K562 (cell line): Measurements from ENCODE around the gene RND1. TPM values are rescaled to one million over a fixed set of nuclear protein-coding genes. Genes with fewer than 3 reads are reported as not detected.
A peak's percentile ranks its signal among the peaks of the same experiment; 100 is the strongest.

Experiments
- BCOR ChIP-seq: fragments of 450-650 bp; IDR thresholded peaks from 2 replicates; pipeline ENCODE4 v1.6.1; 2016
- ESRRA ChIP-seq: fragments of 450-650 bp; IDR thresholded peaks from 2 replicates; pipeline ENCODE4 v1.6.1; 2014; ENCODE audit warnings: low read depth, mild to moderate bottlenecking, moderate library complexity, borderline replicate concordance
- GABPA ChIP-seq: fragments of 200-800 bp; sonication (Bioruptor generic); conservative IDR thresholded peaks from 2 replicates; pipeline ENCODE4 v1.6.1; 2016; ENCODE audit warnings: low read depth, missing genetic modification characterization, missing compliant biosample characterization
- KLF13 ChIP-seq: fragments of 450-650 bp; IDR thresholded peaks from 2 replicates; pipeline ENCODE4 v1.6.1; 2016; ENCODE audit warnings: missing genetic modification characterization, low read depth, mild to moderate bottlenecking, missing compliant biosample characterization, moderate library complexity, borderline replicate concordance
- NCOR1 ChIP-seq: fragments of 450-650 bp; IDR thresholded peaks from 2 replicates; pipeline ENCODE4 v1.6.1; 2016; ENCODE audit warnings: mild to moderate bottlenecking, moderate library complexity
- NR2C2 ChIP-seq, 2 experiments: fragments of 200-800 bp in 1 of 2; sonication (Bioruptor generic) in 1 of 2; sonication (generic) in 1 of 2; formaldehyde crosslinking in 1 of 2; IDR thresholded peaks; 2 replicates each; pipeline versions ENCODE4 v1.6.1 to v1.8.0; 2016 to 2022; ENCODE audit warnings: mild to moderate bottlenecking in 1 of 2, missing compliant biosample characterization in 1 of 2, missing genetic modification characterization in 1 of 2, missing genetic modification reagents in 1 of 2
- PHF20 ChIP-seq: fragments of 450-650 bp; IDR thresholded peaks from 2 replicates; pipeline ENCODE4 v1.6.1; 2018; ENCODE audit not compliant: partially characterized antibody
- POU5F1 ChIP-seq: fragments of 150-350 bp; IDR thresholded peaks from 2 replicates; pipeline ENCODE4 v1.6.1; 2014; ENCODE audit warnings: borderline replicate concordance, low read length, low read depth, mild to moderate bottlenecking; ENCODE audit not compliant: partially characterized antibody
- RAD21 ChIP-seq, 2 experiments: fragments of 250-450 bp in 1 of 2; fragments of 450-650 bp in 1 of 2; sonication (Bioruptor Pico) in 1 of 2; formaldehyde crosslinking in 1 of 2; IDR thresholded peaks in 1 of 2; conservative IDR thresholded peaks in 1 of 2; 2 replicates each; pipeline versions ENCODE4 v1.4.0 to v1.8.0; 2020 to 2022; ENCODE audit warnings: mild to moderate bottlenecking in 2 of 2, moderate library complexity in 1 of 2
- RFX7 ChIP-seq: fragments of 250-450 bp; sonication (Bioruptor Pico); IDR thresholded peaks from 2 replicates; pipeline ENCODE4 v1.5.1; 2021; ENCODE audit warnings: mild to moderate bottlenecking
- SMAD2 ChIP-seq: fragments of 150-350 bp; IDR thresholded peaks from 2 replicates; pipeline ENCODE4 v1.6.1; 2014; ENCODE audit warnings: low read depth, mild to moderate bottlenecking, low read length
- TAF15 ChIP-seq: fragments of 200-400 bp; formaldehyde crosslinking; IDR thresholded peaks from 2 replicates; pipeline ENCODE4 v1.6.1; 2017; ENCODE audit warnings: mild to moderate bottlenecking, low read depth, low read length, moderate library complexity
- TEAD4 ChIP-seq, 2 experiments: sonication (generic) in 1 of 2; formaldehyde crosslinking in 1 of 2; IDR thresholded peaks; 2 replicates each; pipeline versions ENCODE4 v1.6.1 to v1.8.0; 2012 to 2022; ENCODE audit warnings: borderline replicate concordance in 1 of 2, inconsistent platforms in 1 of 2, low read length in 1 of 2, mild to moderate bottlenecking in 1 of 2, missing genetic modification reagents in 1 of 2
- THAP12 ChIP-seq: fragments of 250-450 bp; sonication (Bioruptor Pico); IDR thresholded peaks from 2 replicates; pipeline ENCODE4 v1.9.0; 2021; ENCODE audit warnings: mild to moderate bottlenecking, inconsistent platforms
- U2AF1 ChIP-seq: fragments of 200-400 bp; formaldehyde crosslinking; optimal IDR thresholded peaks from 2 replicates; pipeline ENCODE3; 2017; ENCODE audit warnings: mild to moderate bottlenecking, low read depth, low read length, moderate library complexity
- VEZF1 ChIP-seq: fragments of 200-800 bp; sonication (Bioruptor generic); IDR thresholded peaks from 2 replicates; pipeline ENCODE4 v1.6.1; 2017; ENCODE audit warnings: missing genetic modification characterization, missing compliant biosample characterization
- ZBTB1 ChIP-seq: sonication (generic); formaldehyde crosslinking; IDR thresholded peaks from 2 replicates; pipeline ENCODE4 v1.8.1; 2023; ENCODE audit warnings: missing genetic modification reagents, low read depth, mild to moderate bottlenecking, borderline replicate concordance
- ZBTB8A ChIP-seq: fragments of 450-650 bp; IDR thresholded peaks from 2 replicates; pipeline ENCODE4 v1.6.1; 2018; ENCODE audit warnings: mild to moderate bottlenecking, moderate library complexity; ENCODE audit not compliant: partially characterized antibody
- polyA plus RNA-seq, 8 experiments: library from polyadenylated mRNA; depleted of rRNA in 4 of 8; stranded (reverse) in 5 of 8; unstranded in 3 of 8; fragments of >200 nt; fragmentation: Nextera tagmentation in 2 of 8; fragmentation: Illumina TruSeq in 1 of 8; extraction: Ambion mirVana in 2 of 8; extraction: Trizol in 1 of 8; gene quantifications; 2 replicates each; pipeline versions ENCODE4 v1.2.1 to v1.2.3, GENCODE V29; 2011 to 2014; ENCODE audit warnings: inconsistent platforms in 1 of 8, missing spikeins in 1 of 8
- total RNA-seq, 7 experiments: library from RNA; depleted of rRNA in 6 of 7; stranded (reverse); fragments of >200 nt in 6 of 7; fragmentation: Illumina TruSeq in 2 of 7; extraction: Trizol in 2 of 7; gene quantifications; 2 replicates each; pipeline versions ENCODE4 v1.2.1 to v1.2.3, GENCODE V29; 2011 to 2021; ENCODE audit warnings: low replicate concordance in 1 of 7
- TF ChIP-seq, protein P1 (sequence below): fragments of 250-450 bp; sonication (Bioruptor Pico); IDR thresholded peaks from 2 replicates; pipeline ENCODE4 v1.8.0; 2022; ENCODE audit warnings: moderate library complexity, mild to moderate bottlenecking, inconsistent platforms
- TF ChIP-seq, protein P2 (sequence below): sonication (generic); formaldehyde crosslinking; IDR thresholded peaks from 2 replicates; pipeline ENCODE4 v1.9.0; 2022; ENCODE audit warnings: mild to moderate bottlenecking, missing genetic modification reagents

The RND1 gene
- total and polyA plus RNA-seq, 9 of the 15 experiments (the other 6 are each of a cell fraction or from before 2014, with no cell fraction given): 0.18 to 0.78 (median 0.58) TPM; not detected in 2

DNA sequence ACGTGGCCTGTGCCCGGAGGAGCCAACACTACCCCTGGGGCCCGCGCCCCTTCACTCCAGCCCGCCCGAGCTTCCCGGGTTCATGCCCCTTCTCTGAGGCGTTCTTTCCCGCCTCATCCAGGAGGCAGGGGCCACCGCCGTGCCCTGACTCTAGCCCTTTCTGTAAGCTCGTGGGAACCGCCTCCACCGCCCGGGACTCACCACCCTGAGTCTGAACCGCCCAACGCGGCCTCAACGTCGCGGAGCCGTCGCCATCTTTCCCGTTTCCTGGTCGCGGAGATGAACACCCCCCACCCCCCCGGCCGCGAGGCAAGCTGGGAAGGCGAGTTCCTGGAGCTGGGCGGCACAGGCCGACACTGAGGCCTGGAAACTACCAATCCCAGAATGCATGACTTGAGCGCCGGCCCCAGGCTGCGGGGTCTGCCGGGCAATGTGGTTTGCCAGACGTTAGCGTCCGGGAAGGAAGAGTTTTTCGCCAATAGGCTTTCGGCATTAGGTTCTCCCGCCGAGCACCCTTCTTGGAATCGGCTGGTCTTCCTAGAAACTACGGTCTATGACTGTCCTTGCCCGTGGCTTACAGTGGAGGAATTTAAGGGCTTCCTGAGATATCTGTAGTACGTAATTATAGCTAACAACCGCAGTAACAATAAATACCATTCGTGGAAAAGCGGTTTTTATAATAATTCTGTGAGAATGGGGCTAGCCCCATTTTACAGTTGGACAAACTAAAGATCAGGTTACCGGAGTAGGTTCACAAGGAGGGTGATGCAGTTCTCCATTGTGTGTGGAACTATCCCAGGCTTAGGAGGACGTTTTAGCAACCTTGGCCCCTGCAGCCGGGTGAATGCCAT is 13.6 kb downstream of the RND1 start, which contains the start of gene DDX23 (continued):
- TF ChIP-seq POU5F1: peak; percentile 97
- TF ChIP-seq ZBTB1 (CRISPR knock-in tag): 0 out of 2 replicates have a peak, but pooled peaks have one; percentile 47
- TF ChIP-seq, protein P1, sequence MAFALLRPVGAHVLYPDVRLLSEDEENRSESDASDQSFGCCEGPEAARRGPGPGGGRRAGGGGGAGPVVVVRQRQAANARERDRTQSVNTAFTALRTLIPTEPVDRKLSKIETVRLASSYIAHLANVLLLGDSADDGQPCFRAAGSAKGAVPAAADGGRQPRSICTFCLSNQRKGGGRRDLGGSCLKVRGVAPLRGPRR (CRISPR knock-in tag): no peak
- no peak for TF ChIP-seq SMAD2
- TF ChIP-seq THAP12 (CRISPR knock-in tag): no peak
- TF ChIP-seq RAD21 (CRISPR knock-in tag; conservative IDR thresholded peaks at IDR 0.05 in 1 of 2, IDR thresholded peaks at IDR 0.05 in 1 of 2): no peak
- TF ChIP-seq GABPA (tag): peak; percentile 79
- TF ChIP-seq U2AF1: no peak
- TF ChIP-seq, protein P2, sequence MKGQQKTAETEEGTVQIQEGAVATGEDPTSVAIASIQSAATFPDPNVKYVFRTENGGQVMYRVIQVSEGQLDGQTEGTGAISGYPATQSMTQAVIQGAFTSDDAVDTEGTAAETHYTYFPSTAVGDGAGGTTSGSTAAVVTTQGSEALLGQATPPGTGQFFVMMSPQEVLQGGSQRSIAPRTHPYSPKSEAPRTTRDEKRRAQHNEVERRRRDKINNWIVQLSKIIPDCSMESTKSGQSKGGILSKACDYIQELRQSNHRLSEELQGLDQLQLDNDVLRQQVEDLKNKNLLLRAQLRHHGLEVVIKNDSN (CRISPR knock-in tag): 0 out of 2 replicates have a peak, but pooled peaks have one; percentile 16
- no peak for TF ChIP-seq NCOR1
- TF ChIP-seq TAF15: no peak
- TF ChIP-seq RFX7 (CRISPR knock-in tag): no peak
- TF ChIP-seq NR2C2 (CRISPR knock-in tag; IDR thresholded peaks at IDR 0.05): peak; percentile 46; the same call in 1 of the 2 replicates
- TF ChIP-seq NR2C2 (tag; IDR thresholded peaks at IDR 0.05): peak; percentile 92
- TF ChIP-seq VEZF1: peak; percentile 100
- no peak for TF ChIP-seq ZBTB8A
- TF ChIP-seq KLF13 (tag): peak; percentile 81; the same call in 1 of the 2 replicates
- peak; percentile 79; the same call in 1 of the 2 replicates for TF ChIP-seq ESRRA
- TF ChIP-seq PHF20: peak; percentile 87
- TF ChIP-seq TEAD4 (IDR thresholded peaks at IDR 0.05; ENCODE audit: low read length): no peak
- TF ChIP-seq TEAD4 (CRISPR knock-in tag; IDR thresholded peaks at IDR 0.05; ENCODE audit: borderline replicate concordance): no peak; the same call in 1 of the 2 replicates
- TF ChIP-seq BCOR: peak; percentile 93
